OCI-LY7 (cell line): Measurements from ENCODE around the gene SEZ6. TPM values are rescaled to one million over a fixed set of nuclear protein-coding genes. Genes with fewer than 3 reads are reported as not detected.

Experiments
- BruUV-seq: library from RNA; stranded (reverse); fragments of 400-500 nt; replicated peaks from 2 replicates; lab custom pipeline; 2021; lab: Mats Ljungman, UMichigan
- CTCF ChIA-PET: fragments of 300-600 bp; sonication (Branson Sonifier 250); formaldehyde crosslinking; loops from one replicate; lab custom pipeline; 2022; ENCODE audit warnings: antibody characterized with exemption; ENCODE audit not compliant: unreplicated experiment; lab: Charles Lee
- POLR2A ChIA-PET: fragments of 300-600 bp; sonication (Branson Sonifier 250); formaldehyde crosslinking; loops from one replicate; lab custom pipeline; 2022; ENCODE audit warnings: antibody characterized with exemption; lab: Charles Lee
- DNase-seq: peaks from one replicate; pipeline ENCODE4 v3.0.0-alpha.2; 2015; ENCODE audit warnings: low spot score
- H2AFZ ChIP-seq: fragments of 200-600 bp; sonication (generic), shearing (Covaris generic); 2 replicates; pipeline ENCODE4 v1.6.1; 2014; ENCODE audit warnings: mild to moderate bottlenecking, antibody characterized with exemption, low read length, moderate library complexity
- H3K27ac ChIP-seq: fragments of 200-600 bp; sonication (generic); 2 replicates; pipeline ENCODE4 v1.5.1; 2014; ENCODE audit warnings: mixed run types, low read depth, mild to moderate bottlenecking, moderate library complexity, low read length, inconsistent platforms; ENCODE audit not compliant: poor library complexity, severe bottlenecking
- H3K36me3 ChIP-seq: fragments of 200-600 bp; sonication (generic); 2 replicates; pipeline ENCODE4 v1.6.1; 2014; ENCODE audit warnings: mild to moderate bottlenecking, antibody characterized with exemption, low read length, moderate library complexity, mixed read lengths; ENCODE audit not compliant: insufficient read depth
- H3K4me1 ChIP-seq: fragments of 200-600 bp; sonication (generic); 2 replicates; pipeline ENCODE4 v1.5.1; 2014; ENCODE audit warnings: mild to moderate bottlenecking, low read length; ENCODE audit not compliant: insufficient read depth, poor library complexity, severe bottlenecking
- H3K4me2 ChIP-seq: fragments of 200-600 bp; sonication (generic); 2 replicates; pipeline ENCODE4 v1.6.1; 2014; ENCODE audit warnings: mild to moderate bottlenecking, low read length
- H3K4me3 ChIP-seq: fragments of 200-600 bp; sonication (generic); 2 replicates; pipeline ENCODE4 v1.5.1; 2014; ENCODE audit warnings: mild to moderate bottlenecking, low read depth, low read length; ENCODE audit not compliant: poor library complexity, severe bottlenecking
- H3K79me2 ChIP-seq: fragments of 200-600 bp; sonication (generic); 2 replicates; pipeline ENCODE4 v1.6.1; 2016; ENCODE audit warnings: low read depth, mild to moderate bottlenecking, low read length, moderate library complexity, mixed read lengths; ENCODE audit not compliant: insufficient read depth
- H3K9me2 ChIP-seq: fragments of 200-600 bp; sonication (generic); 2 replicates; pipeline ENCODE4 v1.6.1; 2016; ENCODE audit warnings: mild to moderate bottlenecking, low read length, mixed read lengths; ENCODE audit not compliant: insufficient read depth
- H3K9me3 ChIP-seq: fragments of 200-600 bp; sonication (generic); 2 replicates; pipeline ENCODE4 v1.6.1; 2014; ENCODE audit warnings: mild to moderate bottlenecking, mixed run types, low read length, mixed read lengths
- H4K20me1 ChIP-seq: fragments of 200-600 bp; sonication (generic); 2 replicates; pipeline ENCODE4 v1.6.1; 2014; ENCODE audit warnings: mild to moderate bottlenecking, antibody characterized with exemption, low read length, moderate library complexity, mixed read lengths; ENCODE audit not compliant: insufficient read depth
- EZH2phosphoT487 ChIP-seq: fragments of 200-600 bp; sonication (generic); IDR thresholded peaks from 2 replicates; pipeline ENCODE4 v1.6.1; 2018; ENCODE audit warnings: low read depth, borderline replicate concordance, mild to moderate bottlenecking, mixed run types, antibody characterized with exemption, low read length, moderate library complexity, mixed read lengths
- intact Hi-C: fragments of 100-400 bp; cut with micrococcal nuclease; formaldehyde crosslinking; loops from one replicate; pipeline ENCODE4 v1.10.0; 2022; ENCODE audit not compliant: unreplicated experiment
- total RNA-seq, 2 experiments: library from RNA; depleted of rRNA in 1 of 2; stranded (reverse); fragments of >200 nt in 1 of 2; shearing (Covaris generic) in 1 of 2; gene quantifications; 2 replicates each; pipeline ENCODE4 v1.2.3, GENCODE V29; 2014 to 2022
- TF ChIP-seq, protein P1 (sequence below): fragments of 200-600 bp; sonication (generic); conservative IDR thresholded peaks from 2 replicates; pipeline ENCODE4 v1.5.1; 2014; ENCODE audit warnings: mild to moderate bottlenecking, antibody characterized with exemption, low read length, moderate library complexity, mixed read lengths

SEZ6 gene
- total RNA-seq, 2 experiments from 2014 or later, result not detected

DNA sequence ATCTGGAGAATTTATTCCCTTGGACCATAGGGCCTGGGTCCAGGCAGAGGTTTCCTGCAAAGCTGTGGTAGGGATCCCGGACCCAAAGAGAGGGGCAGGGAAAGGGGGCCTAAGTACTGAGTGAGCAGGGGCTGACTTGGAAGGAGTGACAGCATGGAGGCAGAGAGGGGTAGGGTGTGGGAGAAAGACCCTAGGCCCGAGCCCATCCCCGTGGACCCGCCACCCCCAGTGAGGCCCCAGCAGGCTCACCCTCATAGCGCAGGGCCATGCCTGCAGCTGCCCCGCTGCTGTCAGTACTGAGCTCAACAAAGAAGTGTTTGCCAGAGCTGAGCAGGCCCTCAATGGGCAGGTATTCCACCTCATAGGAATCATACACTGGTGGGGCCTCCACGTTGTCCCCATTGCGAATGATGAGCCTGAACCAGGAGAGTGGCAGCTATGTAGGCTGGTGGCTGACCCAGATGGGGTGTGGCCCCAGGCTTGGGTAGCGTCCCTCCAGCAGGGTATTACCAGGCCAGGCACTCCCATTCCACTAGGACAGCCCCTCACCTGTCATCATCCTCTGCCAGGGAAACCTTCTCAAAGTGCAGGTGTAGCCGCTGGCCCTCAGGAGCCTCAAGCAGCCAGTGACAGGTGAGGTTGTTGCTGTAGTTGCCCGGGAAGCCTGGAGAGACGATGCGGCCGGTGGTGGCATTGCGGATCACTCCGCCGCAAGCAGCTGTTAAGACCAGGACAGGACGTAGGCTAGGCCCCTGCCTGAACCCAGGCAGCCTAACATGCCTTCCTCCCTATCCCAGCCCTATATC lies 45.4 kb downstream of the SEZ6 start:
- no peak for DNase-seq
- BruUV-seq, result no TSS peak
- ChIA-PET CTCF (interaction anchor here (0.9 kb wide), 1 partner anchor 100 kb away, joined by 5 read pairs; no protein-coding TSS in a partner anchor), POLR2A (no interaction called here)
- Histone ChIP-seq H4K20me1 (no peaks in the 10 kb centered on the region), H3K27ac (no peak overlapping the region), H3K9me3 (no peaks in the 10 kb centered on the region), H3K4me2 (no peak overlapping the region), H3K9me2 (no peaks in the 10 kb centered on the region), H3K79me2 (no peaks in the 10 kb centered on the region), H3K36me3 (no peaks in the 10 kb centered on the region), H3K4me1 (no peaks in the 10 kb centered on the region), H3K4me3 (no peak overlapping the region), H2AFZ (no peak overlapping the region)
- intact Hi-C loops, result no loop called here
- TF ChIP-seq EZH2phosphoT487, result no peak
- TF ChIP-seq, protein P1, sequence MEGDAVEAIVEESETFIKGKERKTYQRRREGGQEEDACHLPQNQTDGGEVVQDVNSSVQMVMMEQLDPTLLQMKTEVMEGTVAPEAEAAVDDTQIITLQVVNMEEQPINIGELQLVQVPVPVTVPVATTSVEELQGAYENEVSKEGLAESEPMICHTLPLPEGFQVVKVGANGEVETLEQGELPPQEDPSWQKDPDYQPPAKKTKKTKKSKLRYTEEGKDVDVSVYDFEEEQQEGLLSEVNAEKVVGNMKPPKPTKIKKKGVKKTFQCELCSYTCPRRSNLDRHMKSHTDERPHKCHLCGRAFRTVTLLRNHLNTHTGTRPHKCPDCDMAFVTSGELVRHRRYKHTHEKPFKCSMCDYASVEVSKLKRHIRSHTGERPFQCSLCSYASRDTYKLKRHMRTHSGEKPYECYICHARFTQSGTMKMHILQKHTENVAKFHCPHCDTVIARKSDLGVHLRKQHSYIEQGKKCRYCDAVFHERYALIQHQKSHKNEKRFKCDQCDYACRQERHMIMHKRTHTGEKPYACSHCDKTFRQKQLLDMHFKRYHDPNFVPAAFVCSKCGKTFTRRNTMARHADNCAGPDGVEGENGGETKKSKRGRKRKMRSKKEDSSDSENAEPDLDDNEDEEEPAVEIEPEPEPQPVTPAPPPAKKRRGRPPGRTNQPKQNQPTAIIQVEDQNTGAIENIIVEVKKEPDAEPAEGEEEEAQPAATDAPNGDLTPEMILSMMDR, result no peak

DNA sequence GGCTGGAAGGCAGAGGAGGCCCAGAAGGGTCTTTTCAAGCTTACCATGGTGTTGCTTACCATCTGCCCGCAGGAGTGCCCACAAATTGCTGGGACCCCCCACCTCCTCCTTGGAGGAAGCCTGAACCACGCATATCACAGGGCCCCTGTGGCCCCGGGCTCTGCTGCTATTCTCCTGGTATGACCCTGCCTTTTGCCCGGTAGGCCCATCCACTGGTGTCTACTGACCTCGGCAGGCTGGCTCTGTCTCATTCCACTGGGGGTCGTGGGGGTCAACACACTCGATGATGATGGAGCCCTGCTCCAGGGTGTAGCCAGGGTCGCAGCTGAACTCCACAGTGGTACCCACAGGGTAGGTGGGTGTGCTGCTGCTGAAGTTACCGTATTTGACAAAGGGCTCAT lies 46.4 kb downstream of the SEZ6 start:
- no peak overlapping the region for H2AFZ ChIP-seq
- no peaks in the 10 kb centered on the region for H3K4me1 ChIP-seq
- ChIA-PET CTCF (interaction anchor here (0.6 kb wide), 1 partner anchor 552 kb away, joined by 3 read pairs; no protein-coding TSS in a partner anchor), POLR2A (no interaction called here)
- H3K79me2 ChIP-seq, result no peaks in the 10 kb centered on the region
- no peaks in the 10 kb centered on the region for H3K36me3 ChIP-seq
- BruUV-seq, result no TSS peak
- no peak overlapping the region for H3K4me2 ChIP-seq
- no peaks in the 10 kb centered on the region for H4K20me1 ChIP-seq
- no peak overlapping the region for H3K4me3 ChIP-seq
- TF ChIP-seq, protein P1, result no peak
- TF ChIP-seq EZH2phosphoT487, result no peak
- H3K27ac ChIP-seq, result no peak overlapping the region
- intact Hi-C loops, result no loop called here
- no peak for DNase-seq
- no peaks in the 10 kb centered on the region for H3K9me2 ChIP-seq
- no peaks in the 10 kb centered on the region for H3K9me3 ChIP-seq
